ENCODE data around the gene DPP6.

DNA sequence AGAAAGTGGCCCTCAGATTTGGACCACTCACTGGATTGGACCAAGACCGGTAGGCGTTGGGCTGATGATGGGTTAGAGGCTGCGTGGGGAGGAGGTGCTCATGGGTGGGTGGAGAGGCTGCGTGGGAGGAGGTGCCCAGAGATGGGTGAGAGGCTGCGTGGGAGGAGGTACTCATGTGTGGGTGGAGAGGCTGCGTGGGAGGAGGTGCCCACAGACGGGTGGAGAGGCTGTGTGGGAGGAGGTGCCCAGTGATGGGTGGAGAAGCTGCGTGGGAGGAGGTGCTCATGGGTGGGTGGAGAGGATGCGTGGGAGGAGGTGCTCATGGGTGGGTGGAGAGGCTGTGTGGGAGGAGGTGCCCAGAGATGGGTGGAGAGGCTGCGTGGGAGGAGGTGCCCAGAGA lies 604.4 kb downstream of the DPP6 start:
- TF ChIP-seq, protein P1, sequence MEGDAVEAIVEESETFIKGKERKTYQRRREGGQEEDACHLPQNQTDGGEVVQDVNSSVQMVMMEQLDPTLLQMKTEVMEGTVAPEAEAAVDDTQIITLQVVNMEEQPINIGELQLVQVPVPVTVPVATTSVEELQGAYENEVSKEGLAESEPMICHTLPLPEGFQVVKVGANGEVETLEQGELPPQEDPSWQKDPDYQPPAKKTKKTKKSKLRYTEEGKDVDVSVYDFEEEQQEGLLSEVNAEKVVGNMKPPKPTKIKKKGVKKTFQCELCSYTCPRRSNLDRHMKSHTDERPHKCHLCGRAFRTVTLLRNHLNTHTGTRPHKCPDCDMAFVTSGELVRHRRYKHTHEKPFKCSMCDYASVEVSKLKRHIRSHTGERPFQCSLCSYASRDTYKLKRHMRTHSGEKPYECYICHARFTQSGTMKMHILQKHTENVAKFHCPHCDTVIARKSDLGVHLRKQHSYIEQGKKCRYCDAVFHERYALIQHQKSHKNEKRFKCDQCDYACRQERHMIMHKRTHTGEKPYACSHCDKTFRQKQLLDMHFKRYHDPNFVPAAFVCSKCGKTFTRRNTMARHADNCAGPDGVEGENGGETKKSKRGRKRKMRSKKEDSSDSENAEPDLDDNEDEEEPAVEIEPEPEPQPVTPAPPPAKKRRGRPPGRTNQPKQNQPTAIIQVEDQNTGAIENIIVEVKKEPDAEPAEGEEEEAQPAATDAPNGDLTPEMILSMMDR (IDR thresholded peaks at IDR 0.05), result no peak
- TF ChIP-seq POLR2AphosphoS5 (IDR thresholded peaks at IDR 0.05) (no peak), POLR2A (IDR thresholded peaks at IDR 0.05; ENCODE audit: low read depth) (no peak)
